H9 (cell line): Measurements from ENCODE around the gene WWC2. TPM values are rescaled to one million over a fixed set of nuclear protein-coding genes. Genes with fewer than 3 reads are reported as not detected.

Experiments used
- DNase-seq: peaks from one replicate; pipeline ENCODE4 v3.0.0-alpha.2; 2017
- H2AFZ ChIP-seq: one replicate; pipeline ENCODE4 v1.6.1; 2013; ENCODE audit warnings: mild to moderate bottlenecking, low read length, control low read depth, moderate library complexity
- H2AK5ac ChIP-seq: 2 replicates; pipeline ENCODE4 v1.6.1; 2013; ENCODE audit warnings: low read length, control low read depth, mixed read lengths; ENCODE audit not compliant: insufficient read length
- H2BK120ac ChIP-seq: one replicate; pipeline ENCODE4 v1.6.1; 2013; ENCODE audit warnings: low read depth, mild to moderate bottlenecking, low read length, control low read depth, inconsistent platforms; ENCODE audit not compliant: poor library complexity, severe bottlenecking
- H2BK12ac ChIP-seq: 2 replicates; pipeline ENCODE4 v1.6.1; 2013; ENCODE audit warnings: low read length, control low read depth, mixed read lengths, low read depth; ENCODE audit not compliant: insufficient read length
- H2BK15ac ChIP-seq: 2 replicates; pipeline ENCODE4 v1.6.1; 2013; ENCODE audit warnings: low read depth, low read length, control low read depth
- H2BK20ac ChIP-seq: one replicate; pipeline ENCODE4 v1.6.1; 2013; ENCODE audit warnings: low read depth, mild to moderate bottlenecking, low read length, control low read depth, inconsistent platforms; ENCODE audit not compliant: poor library complexity, severe bottlenecking
- H2BK5ac ChIP-seq: 2 replicates; pipeline ENCODE4 v1.6.1; 2013; ENCODE audit warnings: low read length, control low read depth, mixed read lengths; ENCODE audit not compliant: insufficient read length
- H3K14ac ChIP-seq: 2 replicates; pipeline ENCODE4 v1.6.1; 2013; ENCODE audit warnings: low read length, control low read depth; ENCODE audit not compliant: insufficient read depth
- H3K18ac ChIP-seq: 2 replicates; pipeline ENCODE4 v1.6.1; 2013; ENCODE audit warnings: low read depth, mild to moderate bottlenecking, mixed read lengths, low read length, control low read depth; ENCODE audit not compliant: insufficient read length
- H3K23ac ChIP-seq: 2 replicates; pipeline ENCODE4 v1.6.1; 2013; ENCODE audit warnings: low read length, control low read depth, mixed read lengths, low read depth; ENCODE audit not compliant: insufficient read length
- H3K23me2 ChIP-seq: 2 replicates; pipeline ENCODE4 v1.6.1; 2013; ENCODE audit warnings: low read depth, mild to moderate bottlenecking, mixed read lengths, low read length, control low read depth; ENCODE audit not compliant: insufficient read length, poor library complexity, severe bottlenecking
- H3K27ac ChIP-seq: 2 replicates; pipeline ENCODE4 v1.5.1; 2013; ENCODE audit warnings: low read length, control low read depth, mixed read lengths, low read depth; ENCODE audit not compliant: insufficient read length
- H3K27me3 ChIP-seq: 2 replicates; pipeline ENCODE4 v1.6.1; 2013; ENCODE audit warnings: low read length, control low read depth, inconsistent platforms; ENCODE audit not compliant: insufficient read depth
- H3K4ac ChIP-seq: 2 replicates; pipeline ENCODE4 v1.6.1; 2013; ENCODE audit warnings: low read depth, mild to moderate bottlenecking, control low read depth, inconsistent platforms, low read length, moderate library complexity
- H3K4me1 ChIP-seq: 2 replicates; pipeline ENCODE4 v1.6.1; 2013; ENCODE audit warnings: low read length, control low read depth, inconsistent platforms; ENCODE audit not compliant: insufficient read depth
- H3K4me2 ChIP-seq: 2 replicates; pipeline ENCODE4 v1.6.1; 2013; ENCODE audit warnings: low read length, control low read depth, mixed read lengths; ENCODE audit not compliant: insufficient read length, insufficient read depth
- H3K56ac ChIP-seq: 2 replicates; pipeline ENCODE4 v1.6.1; 2013; ENCODE audit warnings: low read depth, mild to moderate bottlenecking, mixed read lengths, low read length, control low read depth; ENCODE audit not compliant: insufficient read length
- H3K79me1 ChIP-seq: 2 replicates; pipeline ENCODE4 v1.6.1; 2013; ENCODE audit warnings: low read depth, mild to moderate bottlenecking, moderate library complexity, low read length, control low read depth, inconsistent platforms; ENCODE audit not compliant: insufficient read depth, poor library complexity, severe bottlenecking
- H3K79me2 ChIP-seq: 2 replicates; pipeline ENCODE4 v1.6.1; 2013; ENCODE audit warnings: low read length, control low read depth, inconsistent platforms; ENCODE audit not compliant: insufficient read depth
- H3K9ac ChIP-seq: 2 replicates; pipeline ENCODE4 v1.6.1; 2013; ENCODE audit warnings: low read length, control low read depth, mixed read lengths; ENCODE audit not compliant: insufficient read length; ENCODE audit errors: extremely low read depth
- H3K9me3 ChIP-seq: one replicate; pipeline ENCODE4 v1.6.1; 2013; ENCODE audit warnings: low read depth, low read length, inconsistent platforms; ENCODE audit not compliant: control insufficient read depth
- H3T11ph ChIP-seq: one replicate; pipeline ENCODE4 v1.6.1; 2013; ENCODE audit warnings: mild to moderate bottlenecking, low read length, control low read depth, inconsistent platforms
- H4K20me1 ChIP-seq: one replicate; pipeline ENCODE4 v1.6.1; 2013; ENCODE audit not compliant: control insufficient read depth, insufficient read length, insufficient read depth
- H4K5ac ChIP-seq: 2 replicates; pipeline ENCODE4 v1.6.1; 2013; ENCODE audit warnings: low read depth, mild to moderate bottlenecking, mixed read lengths, low read length, control low read depth; ENCODE audit not compliant: insufficient read length
- H4K8ac ChIP-seq: replicated peaks from 2 replicates; pipeline ENCODE4 v1.6.1; 2013; ENCODE audit warnings: low read length, control low read depth, mixed read lengths, low read depth; ENCODE audit not compliant: insufficient read length
- H4K91ac ChIP-seq: 2 replicates; pipeline ENCODE4 v1.6.1; 2013; ENCODE audit warnings: low read depth, mild to moderate bottlenecking, moderate library complexity, mixed read lengths, low read length, control low read depth; ENCODE audit not compliant: insufficient read length
- H3K27ac Mint-ChIP-seq, 3 experiments: 2 replicates in 2 of 3; 3 replicates in 1 of 3; pipeline ENCODE4 v1.8.0; 2020 to 2021; ENCODE audit warnings: mixed read lengths in 3 of 3, mild to moderate bottlenecking in 1 of 3, moderate library complexity in 1 of 3
- H3K27me3 Mint-ChIP-seq: 2 replicates; pipeline ENCODE4 v1.8.0; 2021; ENCODE audit warnings: low read depth, mild to moderate bottlenecking, moderate library complexity, mixed read lengths
- H3K36me3 Mint-ChIP-seq, 3 experiments: 2 replicates in 2 of 3; 3 replicates in 1 of 3; pipeline ENCODE4 v1.8.0; 2020 to 2021; ENCODE audit warnings: low read depth in 3 of 3, mixed read lengths in 3 of 3; ENCODE audit not compliant: insufficient read depth in 1 of 3
- H3K4me1 Mint-ChIP-seq, 2 experiments: 2 replicates each; pipeline ENCODE4 v1.8.0; 2020; ENCODE audit warnings: mixed read lengths in 2 of 2
- H3K4me3 Mint-ChIP-seq, 2 experiments: 2 replicates in 1 of 2; 3 replicates in 1 of 2; pipeline ENCODE4 v1.8.0; 2020 to 2021; ENCODE audit warnings: mild to moderate bottlenecking in 2 of 2, mixed read lengths in 2 of 2, moderate library complexity in 1 of 2
- H3K9me3 Mint-ChIP-seq, 2 experiments: 2 replicates in 1 of 2; 3 replicates in 1 of 2; pipeline ENCODE4 v1.8.0; 2020; ENCODE audit warnings: mild to moderate bottlenecking in 2 of 2, mixed read lengths in 2 of 2, moderate library complexity in 1 of 2
- CTCF ChIP-seq: fragments of 200-600 bp; sonication (generic); conservative IDR thresholded peaks from 3 replicates; pipeline ENCODE4 v1.8.0; 2021; ENCODE audit warnings: antibody characterized with exemption, mild to moderate bottlenecking
- WGBS: extraction: QIAGEN DNeasy Blood & Tissue Kit; methylation state at CpG from one replicate; pipeline ENCODE4 v1.1.7; 2013; ENCODE audit warnings: missing lambda C conversion rate, low lambda C conversion rate, mixed read lengths; ENCODE audit not compliant: insufficient read length; ENCODE audit errors: extremely low coverage; 5-methylcytosine and 5-hydroxymethylcytosine counted together
- total RNA-seq: library from RNA; stranded (reverse); gene quantifications from 2 replicates; pipeline ENCODE4 v1.2.1, GENCODE V29; 2021

Gene WWC2
- total RNA-seq, 1 experiment from 2014 or later: 106 TPM

- Histone ChIP-seq H3K9me3 (no peaks in the 10 kb centered on the region), H3K27ac (no peak overlapping the region), H3K4me1 (no peaks in the 10 kb centered on the region), H4K20me1 (no peaks in the 10 kb centered on the region), H3K4me2 (no peak overlapping the region), H2BK15ac (no peak overlapping the region), H3K79me1 (no peaks in the 10 kb centered on the region), H2BK120ac (no peak overlapping the region), H3K79me2 (no peaks in the 10 kb centered on the region), H3K56ac (no peak overlapping the region), H3K4ac (no peak overlapping the region), H4K5ac (no peak overlapping the region), H2AFZ (no peak overlapping the region), H2BK12ac (no peak overlapping the region), H3K23ac (no peak overlapping the region), H3K18ac (no peak overlapping the region), H3K14ac (no peak overlapping the region), H3K9ac (no peak overlapping the region), H4K8ac (no peak overlapping the region), H4K91ac (no peak overlapping the region), H3K23me2 (no peaks in the 10 kb centered on the region), H3T11ph (no peak overlapping the region), H3K27me3 (no peaks in the 10 kb centered on the region), H2BK20ac (no peak overlapping the region), H2BK5ac (no peak overlapping the region), H2AK5ac (no peak overlapping the region)
- no peak for DNase-seq
- H3K9me3 Mint-ChIP-seq: no peaks in the 10 kb centered on the region
- H3K27ac Mint-ChIP-seq: no peak overlapping the region
- H3K4me3 Mint-ChIP-seq: no peak overlapping the region; a peak in 1 of 5 replicates
- no peak for TF ChIP-seq CTCF
- no peaks in the 10 kb centered on the region for H3K4me1 Mint-ChIP-seq
- H3K27me3 Mint-ChIP-seq: no peaks in the 10 kb centered on the region
- H3K36me3 Mint-ChIP-seq: 0 out of 7 replicates have a peak, but pooled peaks cover 0 to 1% (median 0%) of the 10 kb centered on the region in 3 experiments
- no CpG with 5 or more reads among the region's 17 CpGs for WGBS
Observed at GRCh38 chr4:183348706-183349659, 249.9 kb downstream of the WWC2 start.
